ENCODE measurements around the gene OPA1.

- no peak for TF ChIP-seq ZNF513 (CRISPR knock-in tag; conservative IDR thresholded peaks at IDR 0.05)
- no peak for TF ChIP-seq THRA (CRISPR knock-in tag; IDR thresholded peaks at IDR 0.05; ENCODE audit: borderline replicate concordance)
- TF ChIP-seq ZNF496 (CRISPR knock-in tag; IDR thresholded peaks at IDR 0.05; ENCODE audit: insufficient replicate concordance): no peak
- TF ChIP-seq HNF4A (CRISPR knock-in tag; IDR thresholded peaks at IDR 0.05): no peak
- TF ChIP-seq ARNT (IDR thresholded peaks at IDR 0.05): no peak
- TF ChIP-seq, protein P1, sequence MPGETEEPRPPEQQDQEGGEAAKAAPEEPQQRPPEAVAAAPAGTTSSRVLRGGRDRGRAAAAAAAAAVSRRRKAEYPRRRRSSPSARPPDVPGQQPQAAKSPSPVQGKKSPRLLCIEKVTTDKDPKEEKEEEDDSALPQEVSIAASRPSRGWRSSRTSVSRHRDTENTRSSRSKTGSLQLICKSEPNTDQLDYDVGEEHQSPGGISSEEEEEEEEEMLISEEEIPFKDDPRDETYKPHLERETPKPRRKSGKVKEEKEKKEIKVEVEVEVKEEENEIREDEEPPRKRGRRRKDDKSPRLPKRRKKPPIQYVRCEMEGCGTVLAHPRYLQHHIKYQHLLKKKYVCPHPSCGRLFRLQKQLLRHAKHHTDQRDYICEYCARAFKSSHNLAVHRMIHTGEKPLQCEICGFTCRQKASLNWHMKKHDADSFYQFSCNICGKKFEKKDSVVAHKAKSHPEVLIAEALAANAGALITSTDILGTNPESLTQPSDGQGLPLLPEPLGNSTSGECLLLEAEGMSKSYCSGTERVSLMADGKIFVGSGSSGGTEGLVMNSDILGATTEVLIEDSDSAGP (CRISPR knock-in tag; IDR thresholded peaks at IDR 0.05; ENCODE audit: borderline replicate concordance): no peak
- TF ChIP-seq POLR2AphosphoS2 (IDR thresholded peaks at IDR 0.05; ENCODE audit: low read depth, low read length): no peak
- no peak for TF ChIP-seq ZBTB8A (CRISPR knock-in tag; IDR thresholded peaks at IDR 0.05; ENCODE audit: borderline replicate concordance, low read depth)
Observed at GRCh38 chr3:193708270-193708669, 115.3 kb downstream of the OPA1 start.
